Testis (tissue), 3 donors: Measurements from ENCODE around the gene PBX2. TPM values are rescaled to one million over a fixed set of nuclear protein-coding genes. Genes with fewer than 3 reads are reported as not detected.

Experiments
- DNase-seq: peaks from one replicate; pipeline ENCODE4 v3.0.0-alpha.2; 2019
- H3K27ac ChIP-seq, 2 donors: fragments of 200-600 bp; sonication (generic); one replicate each; pipeline ENCODE4 v1.5.1; 2019
- H3K27me3 ChIP-seq: fragments of 200-600 bp; sonication (generic); one replicate; pipeline ENCODE4 v1.5.1; 2019
- H3K36me3 ChIP-seq: fragments of 200-600 bp; sonication (generic); one replicate; pipeline ENCODE4 v1.5.1; 2017; ENCODE audit warnings: low read depth; ENCODE audit errors: missing control alignments
- H3K4me1 ChIP-seq: fragments of 200-600 bp; sonication (generic); one replicate; pipeline ENCODE4 v1.5.1; 2019
- H3K4me3 ChIP-seq, 2 donors: fragments of 200-600 bp; sonication (generic); one replicate each; pipeline ENCODE4 v1.5.1; 2017 to 2019
- H3K9me3 ChIP-seq: fragments of 200-600 bp; sonication (generic); one replicate; pipeline ENCODE4 v1.5.1; 2017
- CTCF ChIP-seq, 3 experiments: fragments of 450-650 bp in 2 of 3; fragments of 200-600 bp in 1 of 3; sonication (generic) in 1 of 3; IDR thresholded peaks; one replicate each; pipeline ENCODE4 v1.5.1; 2016 to 2019; ENCODE audit warnings: antibody characterized with exemption in 3 of 3, mild to moderate bottlenecking in 2 of 3, moderate library complexity in 1 of 3
- POLR2A ChIP-seq: fragments of 450-650 bp; IDR thresholded peaks from one replicate; pipeline ENCODE4 v1.6.1; 2017; ENCODE audit warnings: antibody characterized with exemption, mild to moderate bottlenecking, moderate library complexity
- WGBS, 2 donors: methylation state at CpG; one replicate each; pipeline ENCODE4 v1.1.5; 2018; 5-methylcytosine and 5-hydroxymethylcytosine counted together
- intact Hi-C: fragments of 100-400 bp; cut with DNase I; formaldehyde crosslinking; loops from one replicate; pipeline ENCODE4 v1.15.1; 2023; ENCODE audit warnings: low total_unique reads
- microRNA-seq, 2 donors: library from miRNA; unstranded; fragments of <30 nt; microRNA quantifications; one replicate each; pipeline ENCODE4, GENCODE V29; 2016; ENCODE audit warnings: borderline number of aligned reads in 2 of 2, borderline replicate concordance in 1 of 2
- polyA plus RNA-seq: library from polyadenylated mRNA; stranded (reverse); fragments of 350-450 nt; fragmentation: Illumina TruSeq; extraction: RNeasy Lipid Tissue Mini Kit (QIAGEN cat#74804); gene quantifications from one replicate; pipeline ENCODE4 v1.2.3, GENCODE V29; 2014; ENCODE audit warnings: low read depth, low replicate concordance; ENCODE audit not compliant: insufficient read depth
- small RNA-seq, 2 donors: library from RNA; depleted of rRNA; stranded (forward); fragments of <200 nt; gene quantifications; one replicate each; pipeline ENCODE3, GENCODE V24; 2016
- total RNA-seq, 2 donors: library from RNA; depleted of rRNA; stranded (reverse); fragments of >200 nt; gene quantifications; one replicate each; pipeline ENCODE4 v1.2.3, GENCODE V29; 2016

The PBX2 gene
- total and polyA plus RNA-seq, 3 donors from 2014 or later, result 65.0 to 111 (median 97.9) TPM

GRCh38 chr6:32140420-32141046 lies 49.5 kb downstream of the PBX2 start:
- Histone ChIP-seq H3K4me1 (peaks cover 14% of the 10 kb centered on the region), H3K27me3 (no peaks in the 10 kb centered on the region), H3K4me3 (no peak overlapping the region), H3K9me3 (no peaks in the 10 kb centered on the region), H3K36me3 (no peaks in the 10 kb centered on the region), H3K27ac (peak overlapping the region; percentile 20 to 37)
- WGBS, 2 donors, result 31 to 43% methylated on average over 5 of the region's 5 CpGs
- intact Hi-C loops, result no loop called here
- no peak for DNase-seq
- TF ChIP-seq POLR2A (no peak), CTCF (IDR thresholded peaks at IDR 0.05) (no peak)

GRCh38 chr6:32139590-32139989 lies 50.4 kb downstream of the PBX2 start:
- H3K27ac ChIP-seq, result peak overlapping the region in 1 of 2 donors; percentile 20
- no peak for DNase-seq
- TF ChIP-seq CTCF (IDR thresholded peaks at IDR 0.05) (no peak), POLR2A (no peak)
- H3K36me3 ChIP-seq, result no peaks in the 10 kb centered on the region
- H3K4me3 ChIP-seq, result no peak overlapping the region
- no peaks in the 10 kb centered on the region for H3K9me3 ChIP-seq
- 43 to 46% methylated on average over 5 of the region's 5 CpGs for WGBS, 2 donors
- no peaks in the 10 kb centered on the region for H3K27me3 ChIP-seq
- H3K4me1 ChIP-seq, result peaks cover 14% of the 10 kb centered on the region
- intact Hi-C loops, result no loop called here

- Histone ChIP-seq H3K4me3 (no peak overlapping the region), H3K27me3 (no peaks in the 10 kb centered on the region), H3K4me1 (peaks cover 14% of the 10 kb centered on the region), H3K36me3 (no peaks in the 10 kb centered on the region), H3K27ac (no peak overlapping the region), H3K9me3 (no peaks in the 10 kb centered on the region)
- TF ChIP-seq POLR2A, result no peak
- no peak for TF ChIP-seq CTCF (IDR thresholded peaks at IDR 0.05)
- no peak for DNase-seq
- intact Hi-C loops, result no loop called here
Observed at GRCh38 chr6:32137454-32137853, 52.5 kb downstream of the PBX2 start.

Small RNA genes within 50 kb of the gene (microRNA-seq; reads per million reads assigned to microRNA genes)
- gene MIR6721 (2.8 to 4.8 reads per million in 2 donors), gene MIR6833 (0 reads per million in 2 donors)

Small RNA genes within 50 kb of the gene (small RNA-seq; reads per million reads assigned to genes)
- gene AL662884.1 (0 reads per million in 2 donors), gene MIR6833 (0 reads per million in 2 donors)

Other genes starting within 250 kb of the PBX2 start
- 1 to 10 TPM; 4.8 to 5.8 TPM for gene CFB, start 244.1 kb downstream of the PBX2 start, total RNA-seq
- gene CFB, start 244.1 kb downstream of the PBX2 start, polyA plus RNA-seq, result 38.6 TPM
- 100 to 1,000 TPM; 181 to 219 TPM for gene NELFE, start 231.2 kb downstream of the PBX2 start, total RNA-seq
- gene NELFE, start 231.2 kb downstream of the PBX2 start, polyA plus RNA-seq, result 292 TPM
- 10 to 100 TPM; 59.2 to 73.0 TPM for gene SKIC2, start 231.0 kb downstream of the PBX2 start, total RNA-seq
- gene SKIC2, start 231.0 kb downstream of the PBX2 start, polyA plus RNA-seq, result 39.6 TPM
- gene DXO, start 218.1 kb downstream of the PBX2 start, total RNA-seq, result 10 to 100 TPM; 43.7 to 59.1 TPM
- 96.6 TPM for gene DXO, start 218.1 kb downstream of the PBX2 start, polyA plus RNA-seq
- 100 to 1,000 TPM in 1 of 2 donors, 10 to 100 TPM in 1; 24.6 to 123 TPM for gene C4A, start 208.1 kb downstream of the PBX2 start, total RNA-seq
- gene C4A, start 208.1 kb downstream of the PBX2 start, polyA plus RNA-seq, result 114 TPM
- gene C4B, start 175.4 kb downstream of the PBX2 start, total RNA-seq, result 10 to 100 TPM; 21.3 to 96.7 TPM
- 125 TPM for gene C4B, start 175.4 kb downstream of the PBX2 start, polyA plus RNA-seq
- 1 to 10 TPM in 1 of 2 donors, under 1 TPM in 1; 0.81 to 1.7 TPM for gene CYP21A2, start 151.8 kb downstream of the PBX2 start, total RNA-seq
- gene CYP21A2, start 151.8 kb downstream of the PBX2 start, polyA plus RNA-seq, result 0.96 TPM
- 10 to 100 TPM; 42.4 to 44.0 TPM for gene TNXB, start 80.9 kb downstream of the PBX2 start, total RNA-seq
- gene TNXB, start 80.9 kb downstream of the PBX2 start, polyA plus RNA-seq, result 78.2 TPM
- 100 to 1,000 TPM; 120 to 138 TPM for gene ATF6B, start 62.0 kb downstream of the PBX2 start, total RNA-seq
- gene ATF6B, start 62.0 kb downstream of the PBX2 start, polyA plus RNA-seq, result 76.3 TPM
- gene FKBPL, start 59.9 kb downstream of the PBX2 start, total RNA-seq, result 1 to 10 TPM; 7.2 to 9.5 TPM
- 11.6 TPM for gene FKBPL, start 59.9 kb downstream of the PBX2 start, polyA plus RNA-seq
- gene PRRT1, start 38.3 kb downstream of the PBX2 start, total RNA-seq, result 1 to 10 TPM; 4.2 to 6.2 TPM
- 6.1 TPM for gene PRRT1, start 38.3 kb downstream of the PBX2 start, polyA plus RNA-seq
- gene PPT2, start 36.1 kb downstream of the PBX2 start, total RNA-seq, result 10 to 100 TPM; 33.9 to 92.8 TPM
- 18.9 TPM for gene PPT2, start 36.1 kb downstream of the PBX2 start, polyA plus RNA-seq
- 10 to 100 TPM; 24.3 to 25.7 TPM for gene EGFL8, start 25.6 kb downstream of the PBX2 start, total RNA-seq
- gene EGFL8, start 25.6 kb downstream of the PBX2 start, polyA plus RNA-seq, result 13.9 TPM
- gene AGPAT1, start 14.1 kb downstream of the PBX2 start, total RNA-seq, result 100 to 1,000 TPM; 107 to 115 TPM
- 158 TPM for gene AGPAT1, start 14.1 kb downstream of the PBX2 start, polyA plus RNA-seq
- gene RNF5, start 11.8 kb downstream of the PBX2 start, total RNA-seq, result 10 to 100 TPM; 76.1 to 79.0 TPM
- gene RNF5, start 11.8 kb downstream of the PBX2 start, polyA plus RNA-seq, result 67.1 TPM
- 1 to 10 TPM; 5.8 to 8.6 TPM for gene AGER, start 5.9 kb downstream of the PBX2 start, total RNA-seq
- 7.8 TPM for gene AGER, start 5.9 kb downstream of the PBX2 start, polyA plus RNA-seq
- gene GPSM3, start 2.4 kb upstream of the PBX2 start, total RNA-seq, result 1 to 10 TPM; 5.4 to 7.7 TPM
- 11.3 TPM for gene GPSM3, start 2.4 kb upstream of the PBX2 start, polyA plus RNA-seq
- gene NOTCH4, start 33.9 kb upstream of the PBX2 start, total RNA-seq, result 10 to 100 TPM; 15.2 to 26.9 TPM
- 12.4 TPM for gene NOTCH4, start 33.9 kb upstream of the PBX2 start, polyA plus RNA-seq
- gene TSBP1, start 181.7 kb upstream of the PBX2 start, total RNA-seq, result 10 to 100 TPM; 11.8 to 18.4 TPM
- gene TSBP1, start 181.7 kb upstream of the PBX2 start, polyA plus RNA-seq, result 21.0 TPM
- under 1 TPM in 1 of 2 donors, not detected in 1; 0.74 TPM for gene BTNL2, start 217.0 kb upstream of the PBX2 start, total RNA-seq
- not detected for gene BTNL2, start 217.0 kb upstream of the PBX2 start, polyA plus RNA-seq
- gene HLA-DRA, start 249.7 kb upstream of the PBX2 start, total RNA-seq, result 10 to 100 TPM; 23.4 to 50.2 TPM
- gene HLA-DRA, start 249.7 kb upstream of the PBX2 start, polyA plus RNA-seq, result 626 TPM